SK-N-SH treated with all-trans-retinoic acid at 6 μM for 48 hours (cell line): ENCODE results near the gene LRP5.
"Not testable (repeated sequence)": the region's sequence is repeated elsewhere in the genome, so short reads cannot be mapped to it uniquely, and the experiment has no call there.

Source experiments
- ATAC-seq: fragments of 200-7000 bp; cut with Tn5 transposase; 3 replicates; pipeline ENCODE4 v1.9.1; 2020; ENCODE audit warnings: mild to moderate bottlenecking, moderate library complexity
- BACH2 ChIP-seq: fragments of 250-450 bp; sonication (Bioruptor Pico); IDR thresholded peaks from 2 replicates; pipeline ENCODE4 v1.9.0; 2021; ENCODE audit warnings: mild to moderate bottlenecking, borderline replicate concordance
- CSDC2 ChIP-seq: fragments of 250-450 bp; sonication (Bioruptor Pico); IDR thresholded peaks from 2 replicates; pipeline ENCODE4 v1.5.0; 2020; ENCODE audit warnings: mild to moderate bottlenecking, moderate library complexity
- CSRNP3 ChIP-seq: fragments of 250-450 bp; sonication (Bioruptor Pico); IDR thresholded peaks from 2 replicates; pipeline ENCODE4 v1.5.1; 2021; ENCODE audit warnings: mild to moderate bottlenecking, moderate library complexity
- ESRRG ChIP-seq: fragments of 250-450 bp; sonication (Bioruptor Pico); IDR thresholded peaks from 2 replicates; pipeline ENCODE4 v1.6.1; 2021; ENCODE audit warnings: mild to moderate bottlenecking
- GLIS3 ChIP-seq: fragments of 250-450 bp; sonication (Bioruptor Pico); IDR thresholded peaks from 2 replicates; pipeline ENCODE4 v1.5.0; 2020; ENCODE audit warnings: mild to moderate bottlenecking, moderate library complexity
- ISL1 ChIP-seq: fragments of 250-450 bp; sonication (Bioruptor Pico); IDR thresholded peaks from 2 replicates; pipeline ENCODE4 v2.1.2; 2022; ENCODE audit warnings: mild to moderate bottlenecking, moderate library complexity
- PATZ1 ChIP-seq: fragments of 250-450 bp; sonication (Bioruptor Pico); IDR thresholded peaks from 2 replicates; pipeline ENCODE4 v1.8.0; 2020; ENCODE audit warnings: mild to moderate bottlenecking, moderate library complexity, borderline replicate concordance
- POU6F1 ChIP-seq: fragments of 250-450 bp; sonication (Bioruptor Pico); IDR thresholded peaks from 2 replicates; pipeline ENCODE4 v1.8.0; 2021; ENCODE audit warnings: low read depth, mild to moderate bottlenecking, moderate library complexity, borderline replicate concordance
- PPARA ChIP-seq: fragments of 250-450 bp; sonication (Bioruptor Pico); IDR thresholded peaks from 2 replicates; pipeline ENCODE4 v1.5.0; 2020; ENCODE audit warnings: mild to moderate bottlenecking, borderline replicate concordance
- RARB ChIP-seq: fragments of 250-450 bp; sonication (Bioruptor Pico); IDR thresholded peaks from 2 replicates; pipeline ENCODE4 v1.8.0; 2021; ENCODE audit warnings: mild to moderate bottlenecking, moderate library complexity
- TCF4 ChIP-seq: fragments of 250-450 bp; sonication (Bioruptor Pico); IDR thresholded peaks from 2 replicates; pipeline ENCODE4 v1.8.0; 2021; ENCODE audit warnings: mild to moderate bottlenecking, moderate library complexity, borderline replicate concordance
- TOX ChIP-seq: fragments of 250-450 bp; sonication (Bioruptor Pico); IDR thresholded peaks from 2 replicates; pipeline ENCODE4 v1.8.0; 2021; ENCODE audit warnings: mild to moderate bottlenecking, moderate library complexity, borderline replicate concordance
- ZC3H10 ChIP-seq: fragments of 250-450 bp; sonication (Bioruptor Pico); IDR thresholded peaks from 2 replicates; pipeline ENCODE4 v1.5.1; 2021; ENCODE audit warnings: mild to moderate bottlenecking, moderate library complexity
- ZFP3 ChIP-seq: fragments of 250-450 bp; sonication (Bioruptor Pico); IDR thresholded peaks from 2 replicates; pipeline ENCODE4 v1.5.0; 2020; ENCODE audit warnings: mild to moderate bottlenecking, moderate library complexity
- ZFP30 ChIP-seq: fragments of 450-650 bp; formaldehyde crosslinking; IDR thresholded peaks from 2 replicates; pipeline ENCODE4 v1.5.0; 2022; ENCODE audit warnings: mild to moderate bottlenecking, moderate library complexity
- ZNF565 ChIP-seq: fragments of 450-650 bp; formaldehyde crosslinking; conservative IDR thresholded peaks from 2 replicates; pipeline ENCODE4 v1.5.0; 2020; ENCODE audit warnings: low read depth, mild to moderate bottlenecking, moderate library complexity
- ZNF70 ChIP-seq: fragments of 450-650 bp; formaldehyde crosslinking; IDR thresholded peaks from 2 replicates; pipeline ENCODE4 v1.5.0; 2020; ENCODE audit warnings: mild to moderate bottlenecking, moderate library complexity
- ZNF8 ChIP-seq: fragments of 450-650 bp; formaldehyde crosslinking; IDR thresholded peaks from 2 replicates; pipeline ENCODE4 v1.5.0; 2020; ENCODE audit warnings: mild to moderate bottlenecking, moderate library complexity
- TF ChIP-seq, protein P1 (sequence below): fragments of 250-450 bp; sonication (Bioruptor Pico); IDR thresholded peaks from 2 replicates; pipeline ENCODE4 v1.5.0; 2020; ENCODE audit warnings: mild to moderate bottlenecking, moderate library complexity

LRP5 gene

DNA sequence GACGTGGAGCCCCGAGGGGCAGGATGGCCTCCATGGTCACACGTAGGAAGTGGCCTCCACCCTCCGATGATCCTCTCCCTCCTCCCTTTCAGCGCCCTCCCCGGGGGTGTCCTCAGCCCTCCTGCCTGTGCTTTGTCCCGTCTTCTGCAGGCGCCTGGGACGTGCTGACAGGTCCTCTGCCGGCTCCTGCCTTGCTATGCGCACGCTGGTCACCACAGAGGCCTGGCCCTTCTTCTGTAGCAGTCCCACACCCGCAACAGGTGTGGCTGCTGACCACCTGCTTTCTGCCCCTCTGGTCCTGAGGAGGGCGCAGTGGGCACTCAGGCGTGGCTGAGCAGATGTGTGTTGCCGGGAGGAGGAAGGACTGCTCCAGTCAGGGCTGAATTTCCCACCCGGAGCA is 120.5 kb downstream of the LRP5 start (continued):
- TF ChIP-seq PPARA (CRISPR knock-in tag): no peak
- TF ChIP-seq, all 23 proteins: peak for 0

- TF ChIP-seq RARB (CRISPR knock-in tag) (no peak), TCF4 (no peak), GLIS3 (CRISPR knock-in tag) (no peak), ZFP3 (CRISPR knock-in tag) (no peak)
- TF ChIP-seq, protein P1, sequence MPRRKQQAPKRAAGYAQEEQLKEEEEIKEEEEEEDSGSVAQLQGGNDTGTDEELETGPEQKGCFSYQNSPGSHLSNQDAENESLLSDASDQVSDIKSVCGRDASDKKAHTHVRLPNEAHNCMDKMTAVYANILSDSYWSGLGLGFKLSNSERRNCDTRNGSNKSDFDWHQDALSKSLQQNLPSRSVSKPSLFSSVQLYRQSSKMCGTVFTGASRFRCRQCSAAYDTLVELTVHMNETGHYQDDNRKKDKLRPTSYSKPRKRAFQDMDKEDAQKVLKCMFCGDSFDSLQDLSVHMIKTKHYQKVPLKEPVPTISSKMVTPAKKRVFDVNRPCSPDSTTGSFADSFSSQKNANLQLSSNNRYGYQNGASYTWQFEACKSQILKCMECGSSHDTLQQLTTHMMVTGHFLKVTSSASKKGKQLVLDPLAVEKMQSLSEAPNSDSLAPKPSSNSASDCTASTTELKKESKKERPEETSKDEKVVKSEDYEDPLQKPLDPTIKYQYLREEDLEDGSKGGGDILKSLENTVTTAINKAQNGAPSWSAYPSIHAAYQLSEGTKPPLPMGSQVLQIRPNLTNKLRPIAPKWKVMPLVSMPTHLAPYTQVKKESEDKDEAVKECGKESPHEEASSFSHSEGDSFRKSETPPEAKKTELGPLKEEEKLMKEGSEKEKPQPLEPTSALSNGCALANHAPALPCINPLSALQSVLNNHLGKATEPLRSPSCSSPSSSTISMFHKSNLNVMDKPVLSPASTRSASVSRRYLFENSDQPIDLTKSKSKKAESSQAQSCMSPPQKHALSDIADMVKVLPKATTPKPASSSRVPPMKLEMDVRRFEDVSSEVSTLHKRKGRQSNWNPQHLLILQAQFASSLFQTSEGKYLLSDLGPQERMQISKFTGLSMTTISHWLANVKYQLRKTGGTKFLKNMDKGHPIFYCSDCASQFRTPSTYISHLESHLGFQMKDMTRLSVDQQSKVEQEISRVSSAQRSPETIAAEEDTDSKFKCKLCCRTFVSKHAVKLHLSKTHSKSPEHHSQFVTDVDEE (CRISPR knock-in tag): no peak
- no peak for ATAC-seq
These were observed 121.2 kb downstream of the LRP5 start for GRCh38 chr11:68433541-68433940.

DNA sequence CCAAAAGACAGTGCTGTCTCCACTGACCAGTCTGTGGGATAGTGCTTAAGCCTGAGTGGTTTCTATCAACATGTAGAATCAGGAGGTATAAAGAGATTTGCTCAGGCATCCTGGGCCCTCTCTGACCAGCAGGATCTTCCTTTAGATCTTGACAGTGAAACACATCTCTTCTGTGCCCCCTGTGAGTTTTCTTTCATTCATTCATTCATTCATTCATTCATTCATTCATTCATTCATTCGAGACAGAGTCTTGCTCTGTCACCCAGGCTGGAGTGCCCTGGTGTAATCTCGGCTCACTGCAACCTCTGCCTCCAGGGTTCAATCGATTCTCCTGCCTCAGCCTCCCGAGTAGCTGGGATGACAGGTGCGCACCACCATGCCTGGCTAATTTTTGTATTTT is 121.8 kb downstream of the LRP5 start:
- ATAC-seq: not testable (repeated sequence)

- no peak for ATAC-seq
- TF ChIP-seq BACH2 (CRISPR knock-in tag) (no peak), CSDC2 (CRISPR knock-in tag) (no peak), ZNF70 (no peak), ISL1 (CRISPR knock-in tag) (no peak), ESRRG (CRISPR knock-in tag) (no peak), ZC3H10 (CRISPR knock-in tag) (no peak), PATZ1 (CRISPR knock-in tag) (no peak), ZFP3 (CRISPR knock-in tag) (no peak), POU6F1 (CRISPR knock-in tag) (no peak)
These were observed 123.9 kb downstream of the LRP5 start for GRCh38 chr11:68436162-68436888.

- TF ChIP-seq CSDC2 (CRISPR knock-in tag) (no peak), ZFP30 (CRISPR knock-in tag) (no peak), ZNF70 (no peak), CSRNP3 (no peak), ZNF565 (CRISPR knock-in tag) (no peak), ZC3H10 (CRISPR knock-in tag) (no peak), ISL1 (CRISPR knock-in tag) (no peak), RARB (CRISPR knock-in tag) (no peak), TOX (no peak), ZFP3 (CRISPR knock-in tag) (no peak), ZNF8 (no peak)
- peak; percentile 88 for ATAC-seq
These were observed 124.9 kb downstream of the LRP5 start for GRCh38 chr11:68436985-68437926.
